Sigmoid colon (tissue), 4 donors: Measurements from ENCODE around the gene DLD.

Experiments
- EP300 ChIP-seq, 4 donors: sonication (generic); formaldehyde crosslinking; IDR thresholded peaks; one replicate each; pipeline ENCODE4 v1.6.1; 2017; ENCODE audit warnings: antibody characterized with exemption in 4 of 4
- POLR2A ChIP-seq, 2 donors: fragments of 450-650 bp; IDR thresholded peaks; one replicate each; pipeline ENCODE4 v1.6.1; 2016; ENCODE audit warnings: antibody characterized with exemption in 2 of 2, mild to moderate bottlenecking in 2 of 2, moderate library complexity in 2 of 2
- POLR2AphosphoS5 ChIP-seq, 4 donors: sonication (generic); formaldehyde crosslinking; IDR thresholded peaks; one replicate each; pipeline ENCODE4 v1.6.1; 2017; ENCODE audit warnings: antibody characterized with exemption in 4 of 4
- TF ChIP-seq, protein P1 (sequence below), 4 experiments: fragments of 450-650 bp in 3 of 4; fragments of 200-600 bp in 1 of 4; IDR thresholded peaks; one replicate each; pipeline ENCODE4 v1.5.1; 2016 to 2019; ENCODE audit warnings: antibody characterized with exemption in 4 of 4, mild to moderate bottlenecking in 3 of 4, moderate library complexity in 2 of 4

DNA sequence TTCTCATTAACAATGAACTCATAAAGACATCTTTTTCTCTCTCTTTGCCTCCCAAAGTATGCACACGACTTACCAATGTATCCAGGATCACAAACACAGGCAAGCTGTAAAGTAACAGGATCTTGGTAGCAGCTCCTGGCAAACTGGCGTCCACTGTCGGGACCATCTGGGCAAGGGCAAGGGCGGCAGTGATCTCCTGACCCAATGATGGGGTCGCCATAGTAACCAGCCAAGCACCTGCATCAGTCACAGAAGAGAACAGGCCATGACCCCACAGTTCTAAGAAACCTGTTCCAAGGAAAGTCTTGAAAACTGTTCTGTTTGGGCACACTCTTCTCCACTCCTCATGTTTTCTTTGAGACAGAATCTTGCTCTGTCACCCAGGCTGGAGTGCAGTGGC is 64.4 kb downstream of the DLD start:
- TF ChIP-seq POLR2A (IDR thresholded peaks at IDR 0.05) (no peak), POLR2AphosphoS5 (IDR thresholded peaks at IDR 0.05) (no peak), EP300 (IDR thresholded peaks at IDR 0.05) (no peak)
- TF ChIP-seq, protein P1, sequence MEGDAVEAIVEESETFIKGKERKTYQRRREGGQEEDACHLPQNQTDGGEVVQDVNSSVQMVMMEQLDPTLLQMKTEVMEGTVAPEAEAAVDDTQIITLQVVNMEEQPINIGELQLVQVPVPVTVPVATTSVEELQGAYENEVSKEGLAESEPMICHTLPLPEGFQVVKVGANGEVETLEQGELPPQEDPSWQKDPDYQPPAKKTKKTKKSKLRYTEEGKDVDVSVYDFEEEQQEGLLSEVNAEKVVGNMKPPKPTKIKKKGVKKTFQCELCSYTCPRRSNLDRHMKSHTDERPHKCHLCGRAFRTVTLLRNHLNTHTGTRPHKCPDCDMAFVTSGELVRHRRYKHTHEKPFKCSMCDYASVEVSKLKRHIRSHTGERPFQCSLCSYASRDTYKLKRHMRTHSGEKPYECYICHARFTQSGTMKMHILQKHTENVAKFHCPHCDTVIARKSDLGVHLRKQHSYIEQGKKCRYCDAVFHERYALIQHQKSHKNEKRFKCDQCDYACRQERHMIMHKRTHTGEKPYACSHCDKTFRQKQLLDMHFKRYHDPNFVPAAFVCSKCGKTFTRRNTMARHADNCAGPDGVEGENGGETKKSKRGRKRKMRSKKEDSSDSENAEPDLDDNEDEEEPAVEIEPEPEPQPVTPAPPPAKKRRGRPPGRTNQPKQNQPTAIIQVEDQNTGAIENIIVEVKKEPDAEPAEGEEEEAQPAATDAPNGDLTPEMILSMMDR (IDR thresholded peaks at IDR 0.05): no peak
